Fibroblast of skin of right quadriceps (primary cell): ENCODE results near the gene UQCR11.

Experiments
- DNase-seq: peaks from one replicate; pipeline ENCODE4 v3.0.0-alpha.2; 2013

UQCR11 gene

DNA sequence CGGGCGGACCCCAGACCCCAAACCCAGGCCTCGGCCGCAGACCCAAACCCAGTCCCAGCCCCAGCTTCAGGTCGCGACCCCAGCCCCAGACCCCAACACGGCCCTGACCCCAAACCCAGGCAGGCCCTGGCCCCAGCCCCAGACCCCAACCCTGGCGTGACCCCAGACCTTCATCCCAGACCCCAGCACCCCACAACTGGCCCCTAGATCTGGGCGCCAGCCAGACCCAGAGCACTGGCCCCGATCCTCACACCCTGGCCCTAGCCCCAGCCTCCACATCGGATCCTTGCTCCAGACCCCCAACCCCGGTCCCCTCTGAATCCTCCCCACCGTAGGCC is 20.1 kb downstream of the UQCR11 start:
- no peak for DNase-seq

DNA sequence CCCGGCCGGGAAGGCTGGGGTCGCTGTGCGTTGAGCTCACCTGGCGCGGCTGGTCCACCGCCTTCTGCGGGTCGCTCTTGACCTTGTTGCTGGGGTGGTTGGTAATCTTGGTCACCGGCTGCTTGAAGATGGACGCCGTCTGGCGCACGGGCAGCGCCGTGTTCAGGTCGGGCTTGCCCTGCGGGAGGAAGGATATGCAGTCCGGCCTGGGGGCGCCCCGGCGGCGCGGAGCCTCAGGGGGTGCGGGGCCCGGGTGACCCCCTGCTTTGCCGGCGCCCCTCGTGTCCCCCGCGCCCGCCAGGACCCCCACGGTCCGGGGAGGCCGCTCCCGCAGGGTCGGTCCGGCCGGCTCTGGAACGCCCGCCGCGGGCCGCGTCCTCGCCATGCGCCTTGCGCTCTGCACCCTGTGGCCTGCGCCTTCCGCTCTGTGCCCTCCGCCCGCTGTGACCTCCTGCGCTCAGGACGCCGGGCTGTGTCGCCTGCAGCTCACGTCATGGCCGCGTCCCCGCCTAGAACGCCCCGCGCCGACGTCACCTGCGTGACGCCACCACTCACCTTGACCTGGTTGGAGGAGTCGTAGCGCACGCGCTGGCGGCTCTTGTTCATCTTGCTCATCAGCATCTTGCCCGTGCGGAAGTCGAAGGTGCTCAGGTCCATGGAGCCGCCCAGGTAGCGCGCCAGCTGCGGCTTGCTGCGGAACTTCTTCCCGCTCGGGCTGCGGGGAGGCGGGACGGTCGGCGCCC is 20.6 kb downstream of the UQCR11 start:
- DNase-seq = no peak

DNA sequence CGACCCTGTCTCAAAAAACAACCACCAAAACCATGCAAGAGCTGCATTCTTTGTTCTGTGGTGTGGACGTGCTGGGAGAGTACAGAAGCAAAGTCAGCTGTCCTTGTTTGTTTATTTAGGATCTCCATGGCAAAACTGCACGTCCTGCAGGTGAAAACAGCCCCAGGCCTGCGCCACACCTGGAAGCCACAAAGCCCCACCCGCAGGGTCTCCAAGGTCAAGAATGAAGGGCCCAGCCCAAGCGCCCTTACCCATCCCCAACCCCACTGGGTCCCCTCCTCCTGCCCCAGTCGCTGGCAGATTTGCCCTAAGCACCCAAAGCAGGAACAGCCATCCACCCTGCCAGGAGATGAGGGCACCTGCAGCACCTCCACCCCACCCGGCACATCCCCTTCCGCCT is 23.1 kb downstream of the UQCR11 start:
- no peak for DNase-seq

DNA sequence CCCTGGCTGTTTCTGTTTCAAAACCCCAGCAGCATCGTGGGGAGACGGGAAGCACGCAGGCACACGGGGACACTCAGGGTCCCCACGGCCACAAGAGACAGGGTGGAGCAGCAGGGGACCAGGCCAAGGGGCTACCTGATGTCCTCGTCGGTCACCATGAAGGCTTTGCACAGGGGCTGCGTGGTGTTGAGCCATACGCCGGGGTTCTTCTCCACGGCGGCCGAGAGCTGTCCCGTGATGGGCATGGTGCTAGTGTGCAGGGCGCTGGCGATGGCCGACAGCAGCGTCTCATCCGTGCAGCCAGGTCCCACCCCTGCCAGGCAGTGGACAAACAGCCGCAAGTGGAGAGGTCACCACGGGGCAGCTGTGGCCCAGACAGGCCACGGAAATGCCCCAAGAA is 24.3 kb downstream of the UQCR11 start:
- DNase-seq = no peak

DNA sequence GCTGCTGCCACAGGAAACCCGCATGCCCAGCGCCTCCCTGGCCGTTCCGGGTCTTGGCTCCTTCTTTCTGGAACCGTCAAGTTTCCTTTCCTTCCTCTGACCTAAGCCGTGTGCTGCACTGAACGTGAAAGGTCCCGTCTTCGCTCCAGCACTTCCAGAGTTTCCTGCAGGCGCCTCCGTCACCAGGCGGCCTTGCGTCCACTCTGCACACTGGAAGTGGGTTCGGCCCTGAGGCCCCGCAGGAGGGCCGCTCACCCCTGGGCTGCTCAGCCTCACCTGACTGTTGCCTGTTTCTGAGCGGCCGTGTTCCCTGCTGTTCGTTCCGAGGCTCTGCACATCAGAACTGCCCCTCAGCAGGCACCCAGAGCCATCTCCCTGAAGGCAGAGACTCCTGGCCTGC is 24.9 kb downstream of the UQCR11 start:
- no peak for DNase-seq

DNA sequence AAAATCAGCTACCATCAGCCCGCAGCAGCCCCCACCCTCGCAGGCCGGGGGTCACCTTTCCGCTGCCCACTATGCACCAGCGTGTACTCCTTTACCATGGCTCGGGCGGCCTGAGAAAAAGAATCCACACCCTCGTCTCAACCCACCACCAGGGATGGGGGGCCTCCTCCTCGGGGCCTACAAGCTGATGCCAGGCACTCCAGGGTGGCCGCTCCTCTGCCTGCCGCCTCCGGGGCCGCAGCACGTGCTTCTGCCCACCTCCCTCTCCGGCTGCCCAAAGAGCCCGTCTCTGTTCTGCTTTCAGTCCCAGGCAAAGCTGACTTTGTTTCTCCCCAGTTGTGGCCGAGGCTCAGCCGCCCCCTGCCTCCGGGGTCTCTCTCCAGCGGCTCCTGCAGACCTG is 26.0 kb downstream of the UQCR11 start:
- DNase-seq = no peak

DNA sequence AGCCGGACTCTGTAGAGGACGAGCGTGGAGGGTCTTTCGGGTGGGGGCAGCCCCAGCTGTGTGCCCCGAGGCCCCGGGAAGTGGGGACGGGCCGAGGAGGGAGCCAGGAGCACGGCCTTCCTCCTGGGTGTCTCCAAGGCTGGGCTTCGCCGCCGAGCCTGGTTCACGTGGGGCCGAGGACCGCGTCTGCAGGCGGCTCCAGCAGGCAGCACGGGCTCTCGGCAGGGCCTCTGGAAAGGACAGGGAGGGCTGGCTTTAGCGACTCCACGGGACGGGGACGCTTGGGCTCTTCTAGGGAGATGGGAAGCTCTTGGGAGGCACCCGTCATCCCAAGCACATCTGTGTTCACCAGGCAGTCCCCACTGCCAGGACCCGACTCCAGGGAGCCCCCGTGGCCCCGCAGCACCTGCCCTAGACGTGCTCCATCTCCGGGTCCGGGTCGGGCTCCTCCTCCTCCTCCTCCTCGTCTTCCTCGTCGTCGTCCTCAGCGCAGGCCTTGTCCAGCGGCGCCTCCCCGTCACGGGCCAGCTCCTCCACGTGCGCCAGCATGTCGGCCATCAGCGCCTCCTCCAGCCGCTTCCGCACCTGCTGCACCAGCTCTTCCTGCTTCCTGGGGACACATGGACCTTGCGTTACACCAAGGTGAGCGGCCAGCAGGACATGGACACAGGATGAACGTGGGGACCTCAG is 27.2 kb downstream of the UQCR11 start:
- DNase-seq = no peak

DNA sequence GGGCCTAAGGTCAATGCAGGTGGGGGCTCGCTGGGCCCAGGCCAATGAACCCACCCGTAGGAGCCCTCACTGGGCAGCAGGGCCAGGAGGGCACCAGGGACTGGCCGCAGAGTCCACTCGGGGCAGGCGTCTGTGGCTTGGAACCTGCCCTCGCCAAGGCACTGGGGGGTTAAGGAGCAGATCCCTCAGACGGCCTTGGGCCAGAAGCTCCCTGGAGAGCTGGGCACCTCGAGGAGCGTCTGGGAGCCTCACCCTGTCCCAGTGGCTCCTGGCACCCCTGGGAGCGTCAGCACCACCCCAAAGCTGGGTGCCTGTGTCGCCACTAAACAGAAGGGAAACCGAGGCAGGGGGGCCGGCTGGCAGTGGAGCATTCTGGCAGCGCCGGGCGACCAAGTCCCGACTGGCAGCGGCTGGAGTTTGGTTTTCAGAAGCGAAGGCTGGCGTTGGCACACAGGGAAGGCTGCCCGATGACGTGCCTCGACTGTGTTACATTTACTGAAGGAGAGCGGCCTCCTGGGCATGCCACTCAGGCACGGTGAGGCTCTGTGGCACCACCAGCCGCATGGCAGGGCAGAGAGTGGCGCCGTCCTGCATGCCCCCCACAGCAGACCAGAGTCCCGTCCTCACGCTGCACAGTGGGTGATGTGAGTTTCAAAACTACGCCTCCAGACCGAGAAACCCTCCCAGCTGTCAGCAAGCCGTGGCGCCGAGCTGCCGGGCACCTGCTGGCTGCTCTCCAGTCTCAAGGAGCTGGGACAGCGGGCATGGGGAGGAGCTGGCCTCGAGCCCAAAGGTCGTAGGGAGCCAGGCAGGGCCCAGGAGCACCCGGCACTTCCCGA is 28.0 kb downstream of the UQCR11 start:
- DNase-seq = no peak

DNA sequence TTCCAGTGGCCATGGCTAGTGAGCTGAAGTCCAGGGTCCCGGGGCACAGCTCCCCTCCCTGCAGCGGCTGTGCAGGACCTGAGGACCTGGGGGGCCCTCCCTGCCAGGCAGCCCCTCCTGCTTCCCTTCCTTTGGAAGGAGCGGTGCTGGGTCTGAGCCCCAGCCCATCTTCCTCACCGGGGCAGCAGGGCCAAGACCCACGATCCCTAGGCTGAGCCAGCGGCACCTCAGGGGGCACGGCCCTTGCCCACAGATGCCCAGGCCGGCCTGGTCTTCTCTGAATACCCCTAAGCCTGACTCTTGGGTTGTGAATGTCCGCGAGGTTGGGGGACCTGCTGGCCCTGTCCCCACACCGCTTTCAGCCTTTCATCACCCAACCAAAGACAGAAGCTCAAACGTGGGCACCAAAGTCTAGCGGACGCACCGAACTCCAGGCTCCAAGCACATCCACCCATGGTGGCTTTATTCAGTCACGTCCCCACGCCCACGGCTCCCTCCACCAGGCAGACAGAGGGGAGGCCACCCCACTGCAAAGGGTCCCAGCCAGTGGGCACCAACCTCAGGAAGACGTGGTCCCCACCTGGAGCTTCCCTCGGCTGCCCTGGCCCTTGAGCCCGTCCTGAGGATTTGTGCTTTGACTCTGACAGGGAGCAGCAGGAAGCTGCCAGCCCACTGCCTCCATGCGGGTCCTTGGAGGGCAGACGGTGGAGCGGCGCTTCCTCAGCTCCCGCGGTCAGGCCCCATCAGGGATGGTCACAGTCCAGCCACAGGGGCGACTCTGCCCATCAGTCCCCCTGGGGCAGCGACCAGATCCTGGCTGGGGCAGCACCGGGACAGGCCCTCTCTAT is 28.8 kb downstream of the UQCR11 start:
- DNase-seq = no peak

DNA sequence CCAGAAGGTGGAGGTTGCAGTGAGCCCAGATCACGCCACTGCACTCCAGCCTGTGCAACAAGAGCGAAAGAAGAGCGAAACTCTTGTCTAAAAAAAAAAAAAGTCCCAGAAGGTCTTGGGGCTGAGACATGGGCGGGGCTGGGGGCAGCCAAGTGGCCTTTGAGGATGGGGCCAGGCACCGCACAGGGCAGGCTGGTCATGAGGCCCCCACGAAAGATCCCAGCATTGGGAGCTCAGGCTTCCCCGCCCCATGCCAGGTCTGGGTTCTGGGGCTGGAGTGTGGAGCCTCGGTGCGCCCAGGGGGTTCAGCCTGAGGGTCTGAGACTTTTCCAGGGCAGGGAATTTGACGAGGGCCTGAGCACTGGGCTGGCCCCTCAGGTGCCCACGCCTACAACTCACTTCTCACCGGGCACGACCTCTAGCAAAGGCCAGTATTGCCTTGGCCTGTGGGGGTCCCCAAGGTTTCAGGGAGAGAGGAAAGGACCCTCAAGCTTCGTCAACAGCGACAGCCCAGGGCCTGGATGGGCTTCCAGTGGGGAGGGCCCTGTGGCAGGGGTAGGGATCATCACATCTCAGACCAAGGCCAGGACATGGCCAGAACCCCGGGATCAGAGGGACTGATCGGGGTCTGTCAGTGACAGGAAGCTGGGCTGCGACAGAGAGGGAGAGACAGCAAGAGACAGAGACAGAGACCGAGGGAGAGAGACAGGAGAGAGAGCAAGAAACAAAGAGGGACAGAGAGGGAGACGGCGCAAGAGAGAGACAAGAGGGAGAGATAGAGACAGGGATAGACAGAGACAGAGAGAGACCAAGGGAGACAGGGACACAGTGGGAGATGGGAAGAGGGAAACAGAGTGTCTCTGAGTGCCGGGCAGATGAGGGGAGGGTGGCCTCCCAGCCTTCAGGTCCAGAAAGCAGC is 29.7 kb downstream of the UQCR11 start:
- no peak for DNase-seq

DNA sequence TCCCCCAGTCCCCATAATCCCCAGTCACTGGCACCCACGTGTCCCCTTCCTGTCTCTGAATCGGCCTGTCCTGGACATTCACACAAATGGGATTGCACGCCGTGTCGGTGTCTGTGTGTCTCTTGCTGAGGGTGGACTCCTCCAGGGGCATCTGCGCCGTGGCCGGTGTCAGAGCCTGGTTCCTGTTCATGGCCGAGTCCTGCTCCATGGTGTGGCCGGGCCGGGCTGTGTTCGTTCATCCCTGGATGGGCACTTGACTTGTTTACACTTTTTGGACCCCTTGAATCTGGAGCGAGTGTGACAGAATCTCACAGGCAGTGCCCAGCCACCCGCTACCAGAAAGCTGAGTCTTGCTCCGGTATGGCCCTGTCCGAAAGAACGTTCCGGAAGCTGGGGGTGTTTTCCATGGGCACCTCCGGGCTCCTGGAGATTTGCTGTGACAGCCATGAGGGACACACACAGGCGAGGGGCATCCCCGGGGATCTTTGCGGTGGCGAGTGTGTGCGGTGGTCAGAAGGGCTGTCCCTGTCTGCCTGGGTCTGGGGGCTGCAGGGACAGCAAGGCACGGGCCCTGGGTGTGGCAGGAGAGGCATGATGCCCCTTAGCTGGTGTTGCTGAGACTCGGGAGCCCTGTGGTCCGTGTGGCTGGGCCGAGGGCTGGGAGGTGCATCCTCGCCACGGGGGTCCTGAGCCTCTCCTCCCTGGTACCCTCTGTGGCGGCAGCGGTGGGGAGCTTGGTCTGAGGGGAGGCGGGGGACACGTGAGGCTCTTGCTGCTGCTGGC is 30.7 kb downstream of the UQCR11 start:
- DNase-seq = no peak

DNA sequence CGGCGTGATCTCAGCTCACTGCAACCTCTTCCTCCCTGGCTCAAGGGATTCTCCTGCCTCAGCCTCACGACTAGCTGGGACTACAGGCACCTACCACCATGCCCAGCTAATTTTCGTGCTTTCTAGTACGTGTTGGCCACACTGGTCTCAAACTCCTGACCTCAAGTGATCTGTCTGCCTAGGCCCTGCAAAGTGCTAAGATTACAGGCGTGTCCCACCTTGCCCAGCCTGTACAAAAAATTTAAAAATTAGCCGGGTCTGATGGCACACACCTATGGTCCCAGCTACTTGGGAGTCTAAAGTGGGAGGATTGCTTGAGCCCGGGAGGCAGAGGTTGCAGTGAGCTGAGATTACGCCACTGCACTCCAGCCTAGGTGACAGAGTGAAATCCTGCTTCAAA is 32.5 kb downstream of the UQCR11 start:
- DNase-seq = no peak

DNA sequence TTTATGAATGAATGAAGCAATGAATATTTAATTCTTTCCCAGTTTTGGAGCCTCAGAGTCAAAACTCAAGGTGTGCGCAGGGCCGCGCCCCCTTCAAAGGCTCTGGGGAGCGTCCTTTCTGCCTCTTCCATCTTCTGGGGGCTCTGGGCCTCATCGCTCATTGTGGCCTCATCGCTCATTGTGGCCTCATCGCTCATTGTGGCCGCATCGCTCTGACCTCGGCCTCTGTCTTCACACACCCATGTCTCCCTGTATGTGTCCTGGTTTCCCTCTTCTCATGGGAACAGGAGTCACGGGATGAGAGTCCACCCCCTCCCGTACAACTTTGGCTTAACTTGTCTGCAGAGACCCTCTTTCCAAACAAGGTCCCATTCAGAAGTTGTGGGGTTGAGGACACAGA is 33.9 kb downstream of the UQCR11 start:
- no peak for DNase-seq

DNA sequence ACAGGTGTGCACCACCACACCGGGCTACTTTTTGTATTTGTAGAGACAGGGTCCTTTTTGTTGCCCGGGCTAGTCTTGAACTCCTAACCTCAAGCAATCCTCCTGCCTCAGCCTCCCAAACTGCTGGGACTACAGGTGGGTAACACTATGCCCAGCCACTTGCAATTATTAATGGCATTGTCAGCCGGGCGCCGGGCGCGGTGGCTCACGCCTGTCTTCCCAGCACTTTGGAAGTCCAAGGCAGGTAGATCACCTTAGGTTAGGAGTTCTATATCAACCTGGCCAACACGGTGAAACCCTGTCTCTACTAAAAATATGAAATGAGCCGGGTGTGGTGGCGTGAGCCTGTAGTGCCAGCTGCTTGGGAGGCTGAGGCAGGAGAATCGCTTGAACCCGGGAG is 34.4 kb downstream of the UQCR11 start:
- DNase-seq = no peak

DNA sequence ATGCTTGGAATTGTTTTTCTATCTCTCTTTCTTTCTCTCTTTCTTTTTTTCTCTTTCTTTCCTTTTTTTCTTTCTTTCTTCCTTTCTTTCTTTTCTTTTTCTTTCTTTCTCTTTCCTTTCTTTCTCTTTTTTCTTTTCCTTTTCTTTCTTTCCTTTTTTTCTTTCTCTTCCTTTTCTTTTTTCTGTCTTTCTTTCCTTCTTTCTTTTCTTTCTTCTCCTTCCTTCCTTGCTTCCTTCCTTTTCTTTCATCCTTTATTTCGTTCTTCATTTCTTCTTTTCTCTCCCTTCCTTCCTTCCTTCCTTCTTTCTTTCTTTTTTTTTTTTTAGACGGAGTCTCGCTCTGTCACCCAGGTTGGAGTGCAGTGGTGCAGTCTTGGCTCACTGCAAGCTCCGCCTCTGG is 35.3 kb downstream of the UQCR11 start:
- no peak for DNase-seq

DNA sequence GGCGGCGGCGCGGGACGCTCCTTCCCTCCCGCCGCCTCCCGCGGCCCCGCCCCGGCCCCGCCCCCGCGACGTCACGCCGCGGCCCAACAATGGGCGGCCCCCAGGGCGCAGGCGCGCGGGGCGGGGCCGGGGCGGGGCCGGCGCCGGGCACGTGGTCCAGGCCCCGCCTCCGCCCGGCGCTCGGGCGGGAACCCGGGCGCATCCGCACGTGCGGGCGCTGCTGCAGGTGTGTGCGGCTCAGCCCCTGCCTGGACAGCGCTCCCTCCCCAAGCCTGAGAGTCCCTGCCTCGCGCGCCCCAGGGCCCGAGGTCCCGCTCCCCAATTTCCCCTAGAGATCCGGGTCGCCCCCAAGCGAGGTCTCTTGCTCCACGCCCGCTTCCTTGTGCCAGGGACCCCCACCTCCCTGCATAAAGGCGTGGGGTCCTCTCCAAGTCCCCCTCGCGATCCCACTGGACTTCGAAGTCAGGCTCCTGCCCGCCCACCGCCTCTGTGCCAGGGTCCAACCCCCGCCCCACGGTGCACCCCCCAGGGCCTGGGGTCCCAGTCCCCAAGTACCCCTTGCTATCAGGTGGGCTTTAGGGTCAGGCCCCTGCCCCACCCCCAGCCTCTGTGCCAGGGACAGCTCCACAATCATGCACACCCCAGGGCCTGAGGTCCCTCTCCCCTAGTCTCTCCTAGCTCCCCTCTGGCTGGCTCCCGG is 36.8 kb downstream of the UQCR11 start, which contains the start of gene MEX3D:
Gene MEX3D (minus strand): TSS at position 6 of the 700 bp plus-strand sequence. CDS start 267 bp downstream, outside the sequence.
- DNase-seq = peak; percentile 80

DNA sequence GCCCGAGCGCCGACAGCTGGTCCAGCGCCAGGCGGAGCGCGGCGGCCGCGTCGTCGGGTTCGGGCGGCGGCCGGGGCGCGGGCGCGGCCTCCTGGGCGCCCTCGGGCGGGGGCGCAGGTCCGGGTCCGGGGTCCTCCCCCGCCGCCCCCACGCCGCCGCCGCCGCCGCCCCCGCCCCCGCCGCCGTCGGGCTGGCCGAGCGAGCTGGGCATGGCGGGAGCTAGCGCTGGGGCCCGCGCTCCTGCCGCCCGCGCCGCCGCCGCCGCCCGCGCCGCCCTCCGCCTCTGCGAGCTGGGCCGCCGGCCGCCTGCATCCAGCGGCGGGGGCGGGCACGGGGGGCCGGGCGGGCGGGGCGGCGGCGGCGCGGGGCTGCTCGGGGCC is 37.4 kb downstream of the UQCR11 start:
- DNase-seq = no peak

DNA sequence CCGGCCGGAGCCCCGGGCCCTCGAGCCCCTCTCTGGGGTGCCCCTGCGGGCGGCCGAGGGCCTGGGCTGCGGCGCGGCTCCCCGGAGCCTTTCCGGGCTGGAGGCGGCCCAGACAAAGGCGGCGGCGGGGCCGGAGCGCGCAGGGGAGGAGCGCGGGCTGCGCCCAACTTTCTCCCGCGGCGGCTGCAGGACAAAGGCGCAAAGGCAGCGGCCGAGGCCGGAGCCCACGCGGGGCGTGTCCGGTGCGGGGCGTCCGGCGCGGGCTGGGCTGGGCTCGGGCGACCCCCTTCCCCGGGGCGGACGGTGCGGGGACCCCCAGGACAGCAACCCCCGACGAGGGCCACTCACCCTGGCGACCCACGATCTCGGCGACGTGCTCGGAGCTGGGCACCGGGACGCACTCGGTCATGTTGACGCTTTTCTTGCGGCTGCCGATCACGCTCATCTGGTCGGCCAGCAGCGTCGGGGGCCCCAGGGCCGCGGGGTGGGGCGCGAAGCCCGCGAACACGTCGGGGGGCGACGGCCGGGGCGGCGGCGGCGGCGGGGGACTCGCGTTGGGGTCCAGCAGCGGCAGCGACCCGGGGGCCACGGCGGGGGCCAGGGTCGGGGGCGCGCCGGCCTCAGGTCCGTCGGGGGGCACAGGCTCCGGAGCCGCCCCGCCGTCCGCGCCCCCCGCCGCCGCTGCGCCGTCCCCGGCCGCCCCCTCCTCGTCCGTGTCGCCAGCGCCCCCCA is 38.0 kb downstream of the UQCR11 start:
- no peak for DNase-seq

DNA sequence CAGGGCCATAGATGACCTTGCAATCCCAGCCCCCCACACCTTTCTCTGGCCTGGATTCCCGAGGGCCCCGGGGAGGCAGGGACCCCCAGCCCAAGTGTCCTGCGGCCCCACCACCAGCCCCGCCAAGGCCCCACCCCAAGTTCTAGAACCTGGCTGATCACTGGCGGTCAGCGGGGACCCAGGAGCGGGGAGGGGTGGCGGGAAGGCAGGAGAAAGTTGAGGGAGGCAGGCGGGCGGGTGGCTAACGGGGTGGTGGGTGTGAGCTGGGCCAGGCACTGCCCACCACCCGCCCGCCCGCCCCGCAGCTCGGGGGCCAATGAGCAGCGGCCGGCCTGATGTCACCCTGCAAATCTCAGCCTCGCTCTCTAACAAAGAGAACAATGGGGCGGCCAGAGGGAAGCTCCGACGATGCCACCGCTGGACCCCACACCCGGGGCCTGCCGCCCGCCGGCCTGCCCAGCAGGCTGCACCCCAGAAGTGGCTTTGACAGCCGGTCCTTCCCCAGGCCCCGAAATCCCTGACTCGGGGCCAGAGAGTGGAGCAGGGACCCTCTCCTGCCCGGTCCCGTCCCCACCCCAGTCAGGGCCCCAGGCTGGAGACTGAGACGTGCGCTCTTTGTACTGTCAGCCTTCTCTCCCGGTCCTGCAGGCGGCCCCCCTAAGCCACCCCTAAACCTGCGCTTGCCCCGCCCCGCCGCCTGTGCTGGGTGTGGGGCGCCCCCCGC is 38.7 kb downstream of the UQCR11 start:
- DNase-seq = peak; percentile 85
